ENCODE results near the gene EIF2S3.

DNA sequence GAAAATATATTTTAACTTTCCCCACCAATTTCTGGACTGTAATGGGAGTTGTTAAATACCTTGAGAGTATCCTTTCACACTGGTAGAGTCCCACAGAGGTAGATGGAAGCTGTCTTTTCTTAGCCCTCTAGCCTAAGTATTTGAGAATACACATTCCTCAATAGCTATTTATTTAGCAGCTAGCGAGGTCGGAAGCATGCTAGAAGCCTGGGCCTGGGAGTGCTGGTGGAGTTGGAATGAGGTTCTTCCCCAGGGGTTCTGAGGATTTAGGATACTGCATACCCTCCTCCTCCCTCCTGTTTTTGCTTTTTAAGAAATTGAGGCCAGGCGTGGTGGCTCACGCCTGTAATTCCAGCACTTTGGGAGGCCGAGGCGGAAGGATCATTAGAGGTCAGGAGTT is 26.8 kb upstream of the EIF2S3 start:
- TF ChIP-seq, protein P1, sequence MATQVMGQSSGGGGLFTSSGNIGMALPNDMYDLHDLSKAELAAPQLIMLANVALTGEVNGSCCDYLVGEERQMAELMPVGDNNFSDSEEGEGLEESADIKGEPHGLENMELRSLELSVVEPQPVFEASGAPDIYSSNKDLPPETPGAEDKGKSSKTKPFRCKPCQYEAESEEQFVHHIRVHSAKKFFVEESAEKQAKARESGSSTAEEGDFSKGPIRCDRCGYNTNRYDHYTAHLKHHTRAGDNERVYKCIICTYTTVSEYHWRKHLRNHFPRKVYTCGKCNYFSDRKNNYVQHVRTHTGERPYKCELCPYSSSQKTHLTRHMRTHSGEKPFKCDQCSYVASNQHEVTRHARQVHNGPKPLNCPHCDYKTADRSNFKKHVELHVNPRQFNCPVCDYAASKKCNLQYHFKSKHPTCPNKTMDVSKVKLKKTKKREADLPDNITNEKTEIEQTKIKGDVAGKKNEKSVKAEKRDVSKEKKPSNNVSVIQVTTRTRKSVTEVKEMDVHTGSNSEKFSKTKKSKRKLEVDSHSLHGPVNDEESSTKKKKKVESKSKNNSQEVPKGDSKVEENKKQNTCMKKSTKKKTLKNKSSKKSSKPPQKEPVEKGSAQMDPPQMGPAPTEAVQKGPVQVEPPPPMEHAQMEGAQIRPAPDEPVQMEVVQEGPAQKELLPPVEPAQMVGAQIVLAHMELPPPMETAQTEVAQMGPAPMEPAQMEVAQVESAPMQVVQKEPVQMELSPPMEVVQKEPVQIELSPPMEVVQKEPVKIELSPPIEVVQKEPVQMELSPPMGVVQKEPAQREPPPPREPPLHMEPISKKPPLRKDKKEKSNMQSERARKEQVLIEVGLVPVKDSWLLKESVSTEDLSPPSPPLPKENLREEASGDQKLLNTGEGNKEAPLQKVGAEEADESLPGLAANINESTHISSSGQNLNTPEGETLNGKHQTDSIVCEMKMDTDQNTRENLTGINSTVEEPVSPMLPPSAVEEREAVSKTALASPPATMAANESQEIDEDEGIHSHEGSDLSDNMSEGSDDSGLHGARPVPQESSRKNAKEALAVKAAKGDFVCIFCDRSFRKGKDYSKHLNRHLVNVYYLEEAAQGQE (IDR thresholded peaks at IDR 0.05; ENCODE audit: borderline replicate concordance): no peak
- TF ChIP-seq, protein P2, sequence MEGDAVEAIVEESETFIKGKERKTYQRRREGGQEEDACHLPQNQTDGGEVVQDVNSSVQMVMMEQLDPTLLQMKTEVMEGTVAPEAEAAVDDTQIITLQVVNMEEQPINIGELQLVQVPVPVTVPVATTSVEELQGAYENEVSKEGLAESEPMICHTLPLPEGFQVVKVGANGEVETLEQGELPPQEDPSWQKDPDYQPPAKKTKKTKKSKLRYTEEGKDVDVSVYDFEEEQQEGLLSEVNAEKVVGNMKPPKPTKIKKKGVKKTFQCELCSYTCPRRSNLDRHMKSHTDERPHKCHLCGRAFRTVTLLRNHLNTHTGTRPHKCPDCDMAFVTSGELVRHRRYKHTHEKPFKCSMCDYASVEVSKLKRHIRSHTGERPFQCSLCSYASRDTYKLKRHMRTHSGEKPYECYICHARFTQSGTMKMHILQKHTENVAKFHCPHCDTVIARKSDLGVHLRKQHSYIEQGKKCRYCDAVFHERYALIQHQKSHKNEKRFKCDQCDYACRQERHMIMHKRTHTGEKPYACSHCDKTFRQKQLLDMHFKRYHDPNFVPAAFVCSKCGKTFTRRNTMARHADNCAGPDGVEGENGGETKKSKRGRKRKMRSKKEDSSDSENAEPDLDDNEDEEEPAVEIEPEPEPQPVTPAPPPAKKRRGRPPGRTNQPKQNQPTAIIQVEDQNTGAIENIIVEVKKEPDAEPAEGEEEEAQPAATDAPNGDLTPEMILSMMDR (IDR thresholded peaks at IDR 0.05; ENCODE audit: poor library complexity, severe bottlenecking): no peak
- no peak for TF ChIP-seq EP300 (conservative IDR thresholded peaks at IDR 0.05; ENCODE audit: poor library complexity, severe bottlenecking)
- no peak for TF ChIP-seq EZH2 (IDR thresholded peaks at IDR 0.05; ENCODE audit: borderline replicate concordance, insufficient read depth, low read length, poor library complexity, severe bottlenecking)
- TF ChIP-seq POLR2AphosphoS5 (IDR thresholded peaks at IDR 0.05): no peak
- TF ChIP-seq TAF1 (IDR thresholded peaks at IDR 0.05; ENCODE audit: low read depth): no peak
- TF ChIP-seq SMC3 (conservative IDR thresholded peaks at IDR 0.05; ENCODE audit: poor library complexity): no peak
